Measurements from ENCODE around the gene SIAE.

GRCh38 chr11:124722176-124722575 lies 48.6 kb upstream of the SIAE start:
- TF ChIP-seq, protein P1, sequence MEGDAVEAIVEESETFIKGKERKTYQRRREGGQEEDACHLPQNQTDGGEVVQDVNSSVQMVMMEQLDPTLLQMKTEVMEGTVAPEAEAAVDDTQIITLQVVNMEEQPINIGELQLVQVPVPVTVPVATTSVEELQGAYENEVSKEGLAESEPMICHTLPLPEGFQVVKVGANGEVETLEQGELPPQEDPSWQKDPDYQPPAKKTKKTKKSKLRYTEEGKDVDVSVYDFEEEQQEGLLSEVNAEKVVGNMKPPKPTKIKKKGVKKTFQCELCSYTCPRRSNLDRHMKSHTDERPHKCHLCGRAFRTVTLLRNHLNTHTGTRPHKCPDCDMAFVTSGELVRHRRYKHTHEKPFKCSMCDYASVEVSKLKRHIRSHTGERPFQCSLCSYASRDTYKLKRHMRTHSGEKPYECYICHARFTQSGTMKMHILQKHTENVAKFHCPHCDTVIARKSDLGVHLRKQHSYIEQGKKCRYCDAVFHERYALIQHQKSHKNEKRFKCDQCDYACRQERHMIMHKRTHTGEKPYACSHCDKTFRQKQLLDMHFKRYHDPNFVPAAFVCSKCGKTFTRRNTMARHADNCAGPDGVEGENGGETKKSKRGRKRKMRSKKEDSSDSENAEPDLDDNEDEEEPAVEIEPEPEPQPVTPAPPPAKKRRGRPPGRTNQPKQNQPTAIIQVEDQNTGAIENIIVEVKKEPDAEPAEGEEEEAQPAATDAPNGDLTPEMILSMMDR (IDR thresholded peaks at IDR 0.05) = no peak
- no peak for TF ChIP-seq POLR2A (IDR thresholded peaks at IDR 0.05)
